GM19351 (cell line): ENCODE measurements around the gene ADAMTS6.

Experiments
- ATAC-seq: cut with Tn5 transposase; IDR thresholded peaks from one replicate; pipeline ENCODE4 v1.9.1; 2021; ENCODE audit warnings: mild to moderate bottlenecking, moderate library complexity; ENCODE audit not compliant: unreplicated experiment

Gene ADAMTS6

GRCh38 chr5:65292196-65292595 lies 189.5 kb downstream of the ADAMTS6 start:
- ATAC-seq = no peak

DNA sequence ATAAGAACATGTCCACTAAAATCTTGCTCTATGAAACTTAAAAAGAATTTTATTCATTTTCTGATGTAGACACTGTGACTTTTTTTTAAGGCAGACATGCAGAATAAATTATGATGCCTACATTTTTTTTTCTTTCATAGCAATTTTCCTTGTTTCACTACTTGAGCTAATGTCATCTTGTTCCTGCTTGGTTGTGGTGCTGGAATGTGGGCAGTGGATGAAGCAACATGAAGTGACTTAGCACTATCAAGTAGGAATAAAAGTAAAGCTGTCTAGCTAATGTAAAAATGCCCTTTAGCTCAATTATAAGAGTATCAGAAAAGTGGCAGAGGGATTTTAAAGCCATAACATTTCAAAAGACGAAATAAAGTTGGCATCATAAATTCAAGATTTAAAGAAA lies 191.0 kb downstream of the ADAMTS6 start:
- no peak for ATAC-seq

DNA sequence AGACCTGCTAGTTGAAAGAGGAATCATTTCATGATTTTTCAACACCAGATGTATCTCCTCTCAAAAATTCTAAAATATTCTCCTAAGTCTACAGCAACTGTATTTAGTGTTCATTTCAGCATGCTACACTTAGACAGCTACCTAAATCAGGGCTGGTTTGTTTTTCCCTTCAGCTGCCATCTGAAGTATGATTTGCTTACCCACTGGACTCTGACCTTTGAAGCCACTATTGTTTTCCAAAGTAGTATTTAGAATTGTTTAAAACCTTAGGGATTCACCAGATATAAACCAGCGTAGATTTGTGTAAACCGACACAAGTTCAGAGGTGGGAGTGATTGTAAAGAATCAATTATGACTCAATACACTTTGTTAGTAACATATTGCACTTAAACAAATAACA lies 193.1 kb downstream of the ADAMTS6 start:
- ATAC-seq = no peak

DNA sequence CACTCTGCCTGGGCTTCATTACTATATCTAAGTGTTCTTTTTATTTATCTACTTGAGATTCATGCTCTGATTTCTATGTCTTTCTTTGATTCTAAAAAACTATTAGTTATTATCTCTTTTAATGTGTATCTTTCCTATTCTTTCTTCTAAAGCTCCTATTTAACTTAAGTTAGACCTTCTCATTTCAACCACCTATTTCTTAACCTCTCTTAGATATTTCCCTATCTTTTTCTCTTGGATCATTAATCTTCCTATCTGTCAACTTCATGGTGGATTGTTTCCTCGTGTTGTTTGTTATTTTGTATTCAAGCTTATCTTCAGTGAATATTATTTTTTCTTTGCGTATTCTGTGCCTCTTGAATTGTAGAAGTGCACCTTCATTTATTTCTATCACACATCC lies 202.1 kb downstream of the ADAMTS6 start:
- no peak for ATAC-seq

DNA sequence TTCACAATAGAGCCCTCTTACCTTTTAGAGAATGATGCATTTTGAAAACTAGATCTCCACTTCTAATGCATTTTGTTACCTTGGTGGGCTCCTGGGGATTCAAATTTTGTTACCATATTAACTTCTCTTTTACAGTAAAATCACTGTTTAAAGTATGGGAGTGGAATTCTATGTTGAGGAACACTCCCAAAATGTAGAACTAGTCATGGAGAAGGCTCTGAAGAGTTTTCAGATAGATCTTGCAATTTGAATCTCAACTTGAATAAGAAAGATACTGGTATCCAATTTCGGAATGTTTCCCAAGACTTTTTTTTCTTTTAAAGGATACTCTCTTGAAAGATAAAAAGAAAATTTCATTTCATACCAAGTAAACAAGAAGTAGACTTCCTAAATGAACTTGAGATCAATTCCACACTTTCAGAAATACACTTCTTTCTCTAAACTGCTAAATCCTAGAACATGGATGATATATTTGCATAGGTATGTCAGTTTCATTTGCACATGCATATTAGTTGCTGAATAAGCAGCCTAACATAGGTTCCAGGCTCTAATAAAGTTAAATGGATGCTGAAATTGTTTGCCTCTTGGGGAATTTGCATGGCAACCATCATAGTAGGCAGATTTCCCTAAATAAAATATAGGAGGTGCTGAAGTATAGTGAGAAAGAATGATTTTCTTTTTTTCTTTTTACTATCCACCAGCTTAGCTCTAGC lies 205.4 kb downstream of the ADAMTS6 start:
- ATAC-seq = no peak

GRCh38 chr5:65271906-65272305 lies 209.8 kb downstream of the ADAMTS6 start:
- ATAC-seq = no peak

DNA sequence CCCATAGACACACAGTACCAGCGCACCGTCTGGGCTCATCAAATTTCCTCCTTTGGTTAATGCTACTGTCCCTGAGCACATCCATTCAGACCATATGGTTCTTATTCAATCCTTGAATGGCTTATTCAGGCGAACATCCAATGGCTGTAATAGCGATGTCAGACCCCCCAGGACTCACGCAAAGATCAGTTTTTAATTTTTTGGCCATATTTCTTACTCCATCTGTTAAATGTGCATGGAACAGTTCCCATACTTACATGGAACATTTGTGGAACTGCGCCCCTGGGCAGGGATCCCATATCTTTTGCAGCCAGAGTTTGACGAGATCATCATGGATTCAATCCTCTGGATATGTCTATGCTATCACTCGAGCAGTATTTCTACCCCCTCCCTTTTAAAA lies 213.2 kb downstream of the ADAMTS6 start:
- ATAC-seq = no peak

DNA sequence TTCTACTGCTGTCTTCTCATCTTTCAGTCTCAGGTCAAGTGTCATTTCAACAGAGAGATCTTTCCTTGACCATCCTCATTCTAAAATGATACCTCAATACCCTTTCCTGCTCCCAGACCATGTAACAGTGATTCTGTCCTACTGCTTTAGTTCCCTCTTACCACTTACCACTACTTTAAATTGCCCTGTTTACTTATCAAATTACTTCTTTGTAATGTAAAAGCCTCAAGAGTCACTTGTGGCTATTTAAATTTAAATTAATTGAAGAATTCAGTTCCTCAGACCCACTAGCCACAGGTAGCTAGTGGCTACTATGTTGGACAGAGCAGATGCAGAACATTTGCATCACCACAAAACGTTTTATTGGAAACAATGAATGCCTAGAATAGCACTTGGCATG lies 217.3 kb downstream of the ADAMTS6 start:
- ATAC-seq = no peak

DNA sequence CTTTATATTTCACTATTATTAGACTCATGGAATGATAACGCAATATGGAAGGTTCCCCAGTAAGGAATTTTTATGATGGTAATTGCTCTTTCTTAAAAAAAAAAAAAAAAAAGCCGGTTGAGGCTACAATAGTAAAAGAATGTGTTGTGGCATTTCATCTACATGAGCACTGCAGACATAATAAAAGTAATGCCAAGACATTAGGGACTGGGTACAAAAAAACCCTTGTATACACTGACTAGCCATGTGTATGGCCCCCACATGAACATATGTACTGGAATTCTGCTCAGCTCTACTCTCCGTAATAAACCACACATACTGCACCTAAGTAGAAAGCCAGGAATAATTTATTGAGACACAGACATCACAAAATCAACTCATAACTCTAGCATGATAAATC lies 218.4 kb downstream of the ADAMTS6 start:
- ATAC-seq = no peak

DNA sequence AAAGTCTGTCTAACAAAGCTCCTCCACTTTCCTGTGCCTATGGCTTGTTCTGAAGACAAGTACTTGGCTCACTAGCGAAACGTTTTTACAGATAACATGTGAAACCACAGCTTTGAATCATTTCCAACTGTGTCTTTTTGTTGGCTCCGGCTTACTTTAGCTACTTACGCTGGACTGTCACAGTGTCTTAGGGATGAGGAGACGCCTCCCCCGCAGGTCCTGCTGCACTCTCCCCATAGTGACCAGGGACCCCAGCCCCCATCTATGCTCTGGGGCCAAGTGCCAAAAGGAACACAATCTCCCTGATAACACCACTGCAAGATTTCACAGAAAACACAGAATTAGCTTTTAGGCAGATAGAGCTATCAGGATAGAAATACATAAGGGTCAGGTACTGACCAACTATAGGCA lies 219.1 kb downstream of the ADAMTS6 start:
- ATAC-seq = no peak

DNA sequence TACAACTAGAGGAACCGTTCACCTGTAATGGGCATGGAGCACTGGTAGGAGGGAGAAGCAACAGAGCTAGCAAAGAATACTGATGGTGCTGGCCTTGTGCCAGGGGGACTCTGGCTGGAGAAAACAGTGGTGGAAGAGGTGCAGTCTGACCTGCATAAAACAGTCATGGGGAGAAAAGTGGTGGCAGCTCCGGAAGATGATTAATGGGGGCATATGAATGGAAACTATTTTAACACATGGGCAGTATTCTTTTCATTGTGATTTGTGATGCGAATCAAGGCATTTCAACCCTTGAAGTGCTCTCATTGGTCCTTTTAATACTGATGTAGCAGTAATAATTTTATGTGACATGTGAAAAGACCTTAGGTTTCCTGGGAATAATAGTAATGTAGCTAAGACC lies 219.6 kb downstream of the ADAMTS6 start:
- no peak for ATAC-seq

DNA sequence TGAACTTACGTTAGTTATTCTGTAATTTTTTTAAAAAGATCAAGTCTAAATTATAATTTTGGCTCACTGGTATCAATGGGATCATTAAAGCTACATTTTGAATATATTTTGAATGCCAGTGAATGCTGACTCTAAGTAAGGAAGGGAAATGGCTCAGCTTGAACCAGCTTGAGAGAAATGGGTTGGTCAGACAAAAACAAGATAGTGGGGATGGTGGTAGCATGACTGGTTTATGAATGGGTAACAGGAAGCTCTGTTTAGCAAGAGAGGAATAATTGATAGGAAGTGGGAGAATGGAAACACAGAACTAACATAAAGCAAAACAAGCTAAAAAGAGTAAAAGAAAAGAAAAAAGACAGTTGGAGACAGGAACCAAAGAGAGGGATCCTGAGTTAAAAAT lies 220.2 kb downstream of the ADAMTS6 start:
- ATAC-seq = no peak

GRCh38 chr5:65255294-65255693 lies 226.4 kb downstream of the ADAMTS6 start:
- ATAC-seq = no peak

- ATAC-seq = no peak
These were observed 228.7 kb downstream of the ADAMTS6 start for GRCh38 chr5:65252977-65253376.

- no peak for ATAC-seq
These were observed 232.8 kb downstream of the ADAMTS6 start for GRCh38 chr5:65248896-65249295.

DNA sequence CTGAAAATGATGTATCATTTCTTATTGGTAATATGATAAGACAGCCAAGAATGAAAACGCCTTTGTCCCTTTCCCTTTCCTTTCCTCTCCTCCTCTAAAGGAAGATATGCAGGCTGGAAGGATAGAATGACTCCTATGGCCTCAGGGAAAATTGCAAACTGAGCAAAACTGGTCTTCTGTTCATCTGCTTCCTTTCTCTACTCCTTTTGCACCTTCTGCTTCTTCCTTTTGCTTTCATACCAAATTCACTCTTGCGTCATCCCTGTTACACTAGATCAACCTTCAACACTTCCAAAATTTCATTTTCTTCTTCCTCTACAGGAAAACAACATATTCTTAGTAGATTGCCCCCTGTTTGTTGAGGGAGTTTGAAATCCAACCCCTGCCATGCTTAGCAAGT lies 234.1 kb downstream of the ADAMTS6 start:
- no peak for ATAC-seq

DNA sequence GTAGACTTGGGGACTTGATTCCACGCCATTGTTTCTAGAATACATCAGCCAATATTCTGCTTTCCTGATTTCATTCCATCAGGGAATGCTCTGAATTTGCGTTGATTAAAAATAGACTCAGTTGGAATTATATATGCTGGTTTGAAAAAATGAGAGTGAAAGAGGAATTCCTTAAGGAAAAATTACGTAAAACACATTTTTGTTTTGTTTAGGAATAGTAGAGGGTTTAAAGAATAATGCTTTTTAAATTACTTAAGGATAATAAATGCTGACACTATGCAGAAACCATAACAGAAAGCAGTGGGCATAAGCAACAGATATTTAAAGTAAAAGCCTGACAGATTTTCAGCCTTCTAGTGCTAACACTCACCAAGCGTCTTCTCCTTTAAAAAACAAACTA lies 235.0 kb downstream of the ADAMTS6 start:
- no peak for ATAC-seq

DNA sequence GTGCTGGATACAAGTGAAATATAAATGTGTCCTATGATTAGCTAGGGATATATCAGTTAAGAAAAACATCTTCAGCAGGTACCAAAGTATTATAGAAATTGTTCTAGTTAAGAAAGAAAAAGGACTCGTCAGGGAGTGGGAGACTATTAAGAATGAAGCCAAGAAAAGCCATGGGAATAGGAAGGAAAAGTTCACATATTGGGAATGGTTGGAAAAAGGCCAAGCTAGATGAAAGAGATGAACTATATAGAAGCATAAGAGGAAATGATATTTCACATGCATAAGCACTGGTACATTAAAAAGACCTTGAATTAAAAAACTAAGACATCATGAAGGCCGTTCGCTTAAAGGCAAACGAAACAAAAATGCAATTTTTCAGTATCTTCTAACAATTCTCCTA lies 237.7 kb downstream of the ADAMTS6 start:
- ATAC-seq = no peak

DNA sequence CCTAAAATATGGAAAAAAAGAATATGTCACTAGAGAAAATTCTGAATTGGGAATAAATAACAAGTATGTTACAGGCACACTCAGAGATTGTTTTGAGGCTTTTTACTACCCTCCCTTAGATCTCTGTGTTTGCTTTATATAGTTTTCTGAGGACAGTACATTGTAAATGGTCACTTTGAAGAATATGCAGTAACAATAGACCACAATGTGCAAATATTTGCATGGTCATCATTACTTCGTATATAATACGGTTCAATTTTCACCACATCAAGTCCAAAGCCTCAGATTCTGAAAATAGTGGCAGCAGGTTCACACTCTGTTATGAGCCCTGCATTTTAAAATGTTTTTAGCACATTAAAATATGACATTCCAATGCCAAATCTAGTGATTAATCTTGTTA lies 238.6 kb downstream of the ADAMTS6 start:
- ATAC-seq = no peak

- no peak for ATAC-seq
These were observed 251.9 kb downstream of the ADAMTS6 start for GRCh38 chr5:65229841-65230240.

DNA sequence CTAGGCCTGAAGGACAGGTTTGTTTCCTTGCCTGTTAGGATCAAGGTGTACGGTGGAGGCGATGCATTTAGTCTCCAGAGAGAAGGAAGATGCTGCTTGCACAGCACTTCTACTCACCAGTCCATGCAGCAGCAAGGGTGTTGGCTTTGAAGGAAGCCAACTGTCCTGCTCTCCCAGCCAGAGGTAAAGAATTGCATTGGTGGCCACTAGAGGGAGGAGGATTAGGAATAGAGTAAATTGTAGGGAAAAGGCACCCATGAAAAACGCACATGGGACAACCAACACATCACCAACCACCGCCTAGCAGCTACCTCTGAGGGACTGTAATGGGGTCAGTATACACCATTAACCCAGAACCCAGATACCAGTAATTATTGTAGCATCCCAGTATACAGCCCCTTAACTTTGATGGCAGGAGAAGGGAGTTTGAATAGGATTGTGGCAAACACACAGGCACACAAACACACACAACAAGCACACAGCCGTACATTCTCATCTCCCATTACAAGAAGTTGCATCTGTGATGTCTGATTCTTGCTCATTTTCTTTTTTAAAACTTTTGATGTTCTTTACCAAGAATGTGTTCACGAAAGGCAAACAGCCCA lies 267.7 kb downstream of the ADAMTS6 start:
- no peak for ATAC-seq

DNA sequence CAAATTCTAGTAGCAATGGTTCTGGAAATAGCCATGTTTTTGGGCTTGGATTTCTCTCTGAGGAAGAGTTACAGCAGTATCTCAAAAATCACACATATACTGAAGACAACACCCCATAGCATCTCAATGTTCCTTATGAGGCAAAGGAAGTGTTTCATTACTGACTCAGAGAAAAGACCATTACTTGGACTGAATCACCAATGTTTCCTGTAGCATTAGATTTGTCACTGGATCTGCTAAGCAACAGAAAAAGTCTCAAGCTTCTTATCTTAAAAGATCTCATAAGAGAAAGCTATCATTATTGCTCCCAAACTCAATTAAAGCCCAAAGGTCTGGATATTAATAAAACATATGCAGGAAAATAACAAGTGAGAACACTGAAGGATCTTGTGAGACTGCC lies 272.4 kb downstream of the ADAMTS6 start:
- ATAC-seq = no peak

GRCh38 chr5:65204966-65205365 lies 276.8 kb downstream of the ADAMTS6 start:
- ATAC-seq = no peak
